Inflammatory macrophage (primary cell): ENCODE measurements around the gene SLC25A1.

Source experiments
- DNase-seq, 2 donors: peaks; one replicate each; pipeline ENCODE4 v3.0.0-alpha.2; 2020 to 2022

The SLC25A1 gene

DNA sequence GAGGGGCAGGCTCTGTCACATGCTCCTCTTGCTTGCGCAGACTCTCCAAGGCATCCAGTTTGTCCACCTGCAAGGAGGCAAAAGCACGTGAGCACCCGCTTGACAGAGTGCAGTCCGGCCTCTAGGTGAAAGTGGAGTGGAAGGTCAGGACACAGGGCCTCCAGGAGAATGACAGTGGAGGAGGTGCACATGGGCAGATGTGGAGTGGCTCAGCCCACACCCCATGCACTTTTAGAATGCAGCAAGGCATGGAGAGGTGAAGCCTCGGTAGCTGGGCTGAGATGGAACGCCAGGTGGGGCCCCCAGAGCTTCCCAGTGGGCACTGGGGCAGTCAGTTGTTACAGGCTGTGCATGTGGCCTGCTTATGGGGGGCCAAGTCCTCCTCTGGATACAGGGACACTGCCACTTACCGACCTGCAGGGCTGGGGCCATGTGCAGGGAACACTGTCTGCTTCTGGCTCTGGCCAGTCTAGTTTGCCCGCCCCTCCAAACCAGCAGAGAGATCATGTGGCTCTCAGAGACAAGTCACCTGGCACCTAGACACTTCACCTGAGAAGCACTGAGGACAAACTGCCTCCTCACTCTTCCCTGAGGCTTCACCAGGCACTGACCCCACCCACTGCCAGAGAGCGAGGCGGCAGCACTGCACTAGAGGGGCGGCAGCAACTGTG is 2.3 kb upstream of the SLC25A1 start:
- DNase-seq, result no peak

DNA sequence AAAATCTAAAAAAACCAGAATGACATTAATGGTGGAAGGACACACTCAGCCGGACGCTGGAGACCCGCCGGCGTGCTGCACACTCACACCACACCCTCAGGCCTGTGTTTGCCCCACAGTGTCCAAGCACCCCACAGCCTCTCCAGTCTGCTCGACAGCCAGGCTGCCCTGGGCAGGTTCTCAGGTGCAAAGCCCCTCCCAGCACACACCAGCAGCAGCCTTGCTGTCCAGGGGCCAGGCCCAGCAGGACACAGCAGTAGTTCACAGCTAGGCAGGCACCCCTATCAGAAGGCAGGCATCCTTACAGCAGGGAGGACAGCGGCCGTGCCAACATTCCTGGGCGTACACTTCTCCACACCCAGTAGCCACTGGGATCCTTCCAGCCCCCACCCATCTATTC is 1.7 kb upstream of the SLC25A1 start:
- DNase-seq, result no peak

- DNase-seq, result peak; percentile 57 to 85
Observed at GRCh38 chr22:19179497-19180048, 1.0 kb upstream of the SLC25A1 start.

- DNase-seq, result peak in 1 of 2 donors; percentile 39
Observed at GRCh38 chr22:19178065-19178656, 375 bp downstream of the SLC25A1 start.

DNA sequence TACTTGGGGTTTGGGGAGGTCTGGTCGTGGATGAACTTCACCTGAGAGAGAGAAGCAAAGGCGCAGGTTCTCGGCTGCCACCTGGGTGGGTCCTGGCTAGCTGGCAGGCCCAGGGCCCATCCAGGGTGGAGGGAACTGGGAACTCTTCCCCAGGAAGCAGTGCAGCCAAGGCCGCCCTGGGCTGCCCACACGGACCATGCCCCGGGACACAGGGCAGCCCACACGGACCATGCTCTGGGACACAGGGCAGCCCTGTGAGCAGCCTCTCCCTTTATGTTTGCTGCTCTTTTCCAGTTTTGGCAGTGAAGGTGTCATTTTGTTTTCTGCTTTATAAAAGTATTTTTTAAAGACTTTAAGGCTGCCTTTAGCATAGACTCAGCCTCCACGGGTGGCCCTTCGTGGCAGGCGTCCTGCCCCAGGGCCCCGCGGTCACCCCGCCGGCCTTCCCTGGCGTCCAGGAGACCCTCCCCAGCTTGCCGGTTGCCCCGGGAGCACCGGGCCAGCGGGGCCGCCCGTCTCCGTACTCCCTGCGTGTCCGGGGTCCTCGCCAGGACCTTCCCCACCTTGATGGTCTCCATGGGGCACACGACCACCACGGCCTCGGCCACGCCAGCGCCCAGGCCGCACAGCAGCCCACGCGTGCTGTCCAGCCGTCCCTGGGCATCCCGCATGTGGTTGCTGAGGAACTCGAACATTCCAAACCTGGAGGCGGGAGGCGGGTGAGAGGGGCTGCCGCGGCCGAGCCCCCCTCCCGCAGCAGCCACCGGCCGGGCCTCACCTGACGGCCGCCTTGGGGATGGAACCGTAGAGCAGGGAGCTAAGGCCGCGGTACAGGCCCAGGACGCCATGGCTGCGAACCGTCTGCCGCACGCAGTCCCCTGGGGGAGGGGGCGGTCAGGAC is 1.1 kb downstream of the SLC25A1 start:
- no peak for DNase-seq

DNA sequence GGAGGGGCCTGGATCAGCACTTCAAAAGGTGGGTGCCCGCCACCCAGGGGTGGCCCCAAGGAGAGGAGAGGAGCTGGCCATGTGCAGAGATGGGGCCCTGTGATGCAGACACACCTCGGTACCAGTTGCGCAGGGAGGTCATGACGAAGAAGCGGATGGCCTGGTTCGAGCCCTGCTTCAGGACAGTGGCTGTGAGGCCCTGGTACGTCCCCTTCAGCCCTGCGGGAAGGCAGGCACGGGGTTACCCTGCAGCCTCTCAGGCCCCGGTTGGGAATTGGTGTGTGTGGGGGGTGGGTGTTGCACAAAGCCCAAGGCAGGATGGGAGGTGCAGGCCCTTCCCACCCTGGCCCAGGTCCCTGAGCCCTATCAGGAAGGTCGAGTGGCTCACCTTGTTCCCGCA is 1.8 kb downstream of the SLC25A1 start:
- no peak for DNase-seq

DNA sequence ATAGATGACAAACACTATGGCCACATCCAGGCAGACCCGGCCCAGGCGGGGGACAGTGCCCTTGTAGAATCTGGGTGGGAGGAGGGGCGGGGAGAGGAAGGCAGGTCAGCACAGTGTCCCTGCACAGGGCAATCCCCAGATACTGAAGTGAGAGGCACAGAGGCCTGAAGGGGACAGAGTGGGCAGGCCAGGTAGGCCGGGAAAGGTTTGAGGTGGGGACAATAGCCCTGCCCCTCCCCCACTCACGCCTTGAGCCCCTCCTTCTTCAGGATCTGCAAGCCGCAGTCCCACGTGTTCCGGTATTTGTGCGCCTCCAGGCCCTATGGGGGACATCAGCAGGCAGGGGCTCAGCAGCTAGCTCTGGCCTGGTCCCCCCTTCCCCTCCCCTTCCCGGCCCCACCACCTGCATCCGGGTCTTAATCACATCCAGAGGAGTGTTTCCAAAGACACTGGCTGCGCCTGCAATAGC is 2.3 kb downstream of the SLC25A1 start:
- DNase-seq, result no peak

GRCh38 chr22:19175602-19176174 is 2.8 kb downstream of the SLC25A1 start:
- DNase-seq, result no peak

DNA sequence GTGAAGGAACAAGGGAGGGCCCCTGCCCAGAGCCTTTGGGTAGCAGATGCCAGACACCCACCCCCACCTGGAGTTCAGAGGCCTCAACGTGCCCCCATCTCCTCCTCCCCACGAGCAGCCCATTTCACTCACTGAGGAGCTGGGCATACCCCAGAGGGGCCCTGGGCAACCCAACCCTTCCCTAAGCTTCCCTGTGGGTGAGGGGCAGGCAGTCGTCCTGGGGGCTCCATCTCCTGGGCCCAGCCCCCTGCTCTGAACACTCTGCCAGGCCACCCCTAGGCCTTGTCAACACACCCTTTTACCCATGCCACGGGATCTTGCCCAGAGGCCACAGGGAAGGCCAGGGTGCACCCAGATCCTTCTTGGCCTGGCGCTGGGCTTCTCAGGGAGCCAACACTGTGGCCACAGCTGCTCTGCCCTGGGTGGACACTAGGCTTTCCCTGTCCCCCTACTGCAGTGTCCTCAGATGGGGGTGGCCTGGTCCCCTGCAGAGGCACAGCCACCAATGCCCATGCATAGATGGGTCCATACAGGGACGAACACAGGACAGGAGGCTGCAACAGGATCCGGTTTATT is 3.4 kb downstream of the SLC25A1 start:
- no peak for DNase-seq

DNA sequence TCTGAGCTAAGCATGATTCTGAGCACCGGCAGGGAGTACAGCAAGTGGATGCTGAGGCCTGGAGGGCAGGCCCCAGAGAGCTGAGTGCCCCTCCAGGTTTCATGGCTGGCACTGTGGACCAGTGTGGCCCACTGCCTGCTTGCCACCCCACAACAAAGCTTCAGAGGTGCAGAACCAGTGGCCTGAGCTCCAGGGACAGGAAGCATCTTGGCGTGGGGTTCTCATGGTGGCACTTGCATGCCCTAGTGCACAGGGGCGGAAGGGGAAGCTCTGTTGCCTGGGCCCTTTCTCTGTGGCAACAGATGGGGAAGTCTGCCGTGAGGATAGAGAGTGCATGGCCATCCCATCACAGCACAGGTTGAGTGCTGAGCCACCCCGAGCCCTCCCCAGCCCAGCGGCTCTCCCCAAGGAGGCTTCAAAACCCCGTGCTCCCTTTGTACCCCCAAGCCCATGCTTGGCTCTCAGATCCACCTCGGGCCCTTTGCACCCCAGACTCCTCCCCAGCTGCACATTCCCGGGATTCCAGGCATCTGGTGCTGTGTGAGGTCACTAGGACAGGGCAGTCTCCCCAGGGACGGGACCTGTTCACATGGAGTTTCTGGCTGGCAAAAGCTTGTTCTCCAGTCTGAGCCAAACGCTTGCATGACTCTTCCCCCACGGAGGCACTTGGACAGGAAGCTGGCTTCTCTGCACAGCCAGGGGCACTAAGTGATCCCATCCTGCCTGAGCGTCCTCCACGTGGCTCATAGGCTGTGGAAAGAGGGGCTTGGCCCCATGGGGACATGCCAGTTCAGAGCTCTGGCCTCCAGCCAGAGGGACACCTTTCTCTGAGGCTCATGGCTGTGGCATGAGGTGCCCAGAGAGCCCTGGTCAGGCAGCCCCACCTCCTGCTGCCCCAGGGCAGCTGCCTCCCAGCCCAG is 4.2 kb downstream of the SLC25A1 start:
- peak; percentile 75 to 80 for DNase-seq

- no peak for DNase-seq
Observed at GRCh38 chr22:19173047-19174035, 5.2 kb downstream of the SLC25A1 start.

- DNase-seq, result peak in 1 of 2 donors; percentile 7
Observed at GRCh38 chr22:19172213-19173046, 6.1 kb downstream of the SLC25A1 start.

DNA sequence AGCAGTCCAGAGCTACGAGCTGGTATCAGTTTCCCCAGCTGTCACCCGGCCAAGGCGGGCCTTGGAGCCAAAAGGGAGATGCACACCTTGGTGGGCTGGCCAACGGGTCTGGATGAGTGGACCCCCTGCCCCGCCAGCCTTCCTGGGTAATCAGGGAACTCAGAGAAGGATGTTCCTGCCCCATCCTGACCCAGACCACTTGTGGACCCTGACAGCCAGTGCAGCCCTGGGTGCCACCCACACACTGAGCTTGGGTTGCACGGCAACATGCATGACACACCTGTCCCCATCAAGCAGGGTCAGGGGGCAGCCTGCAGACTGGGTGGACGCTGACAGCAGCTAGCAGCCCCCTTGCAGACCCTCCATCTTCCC is 8.6 kb downstream of the SLC25A1 start:
- DNase-seq, result no peak

DNA sequence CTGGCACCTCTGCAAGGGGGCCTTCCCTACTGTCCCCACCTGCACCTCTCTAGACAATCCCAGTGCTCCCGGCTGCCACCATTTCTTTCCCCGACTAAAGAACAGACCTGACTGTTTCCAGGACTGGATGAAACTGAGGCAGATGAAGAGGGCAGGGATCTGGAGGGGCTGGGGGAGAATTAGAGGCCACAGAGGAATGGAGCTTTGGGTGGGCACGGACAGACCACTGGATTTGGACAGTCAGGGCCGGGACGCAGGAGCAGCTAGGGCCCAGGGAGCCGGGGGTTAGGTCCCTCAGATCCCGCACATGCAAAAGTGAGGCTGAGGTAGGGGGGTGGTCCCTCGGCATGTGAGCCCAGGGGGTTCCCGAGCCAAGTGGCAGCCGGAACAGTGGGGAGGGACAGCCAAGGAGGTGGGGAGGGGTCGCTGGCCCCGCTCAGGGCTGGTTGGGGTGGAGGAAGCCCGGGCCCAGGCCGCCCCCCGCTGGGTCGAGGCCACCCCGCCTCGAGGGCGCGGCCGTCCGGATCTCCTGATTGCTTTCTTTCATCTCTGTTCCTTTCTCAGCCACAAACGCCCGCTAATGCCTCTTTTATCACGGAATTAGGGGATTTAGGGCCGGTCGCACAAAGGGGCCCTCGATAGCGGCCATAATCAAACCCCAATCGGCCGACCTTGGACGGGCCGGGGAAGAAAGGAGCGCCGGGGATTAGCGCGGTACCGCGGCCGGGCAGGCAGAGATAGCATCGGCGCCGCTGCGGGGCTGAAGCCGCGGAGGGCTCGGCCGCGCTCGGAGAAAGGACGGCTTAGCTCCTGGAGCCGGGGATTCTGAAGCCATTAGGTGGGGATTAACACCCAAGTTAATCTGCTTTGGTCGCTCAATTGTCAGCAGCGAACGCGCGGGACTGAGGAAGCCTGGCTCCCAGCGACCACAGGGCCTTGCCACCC is 9.3 kb downstream of the SLC25A1 start:
- DNase-seq, result no peak

GRCh38 chr22:19168088-19168890 is 10.2 kb downstream of the SLC25A1 start:
- DNase-seq, result no peak

- DNase-seq, result no peak
Observed at GRCh38 chr22:19167106-19167869, 11.2 kb downstream of the SLC25A1 start.
